HG03469 (cell line): Measurements from ENCODE around the gene XYLB.
"Not testable (repeated sequence)": the region's sequence is repeated elsewhere in the genome, so short reads cannot be mapped to it uniquely, and the experiment has no call there.

Experiments
- ATAC-seq: cut with Tn5 transposase; IDR thresholded peaks from one replicate; pipeline ENCODE4 v1.9.1; 2021; ENCODE audit warnings: mild to moderate bottlenecking, moderate library complexity, moderate number of reproducible peaks; ENCODE audit not compliant: unreplicated experiment

XYLB gene

DNA sequence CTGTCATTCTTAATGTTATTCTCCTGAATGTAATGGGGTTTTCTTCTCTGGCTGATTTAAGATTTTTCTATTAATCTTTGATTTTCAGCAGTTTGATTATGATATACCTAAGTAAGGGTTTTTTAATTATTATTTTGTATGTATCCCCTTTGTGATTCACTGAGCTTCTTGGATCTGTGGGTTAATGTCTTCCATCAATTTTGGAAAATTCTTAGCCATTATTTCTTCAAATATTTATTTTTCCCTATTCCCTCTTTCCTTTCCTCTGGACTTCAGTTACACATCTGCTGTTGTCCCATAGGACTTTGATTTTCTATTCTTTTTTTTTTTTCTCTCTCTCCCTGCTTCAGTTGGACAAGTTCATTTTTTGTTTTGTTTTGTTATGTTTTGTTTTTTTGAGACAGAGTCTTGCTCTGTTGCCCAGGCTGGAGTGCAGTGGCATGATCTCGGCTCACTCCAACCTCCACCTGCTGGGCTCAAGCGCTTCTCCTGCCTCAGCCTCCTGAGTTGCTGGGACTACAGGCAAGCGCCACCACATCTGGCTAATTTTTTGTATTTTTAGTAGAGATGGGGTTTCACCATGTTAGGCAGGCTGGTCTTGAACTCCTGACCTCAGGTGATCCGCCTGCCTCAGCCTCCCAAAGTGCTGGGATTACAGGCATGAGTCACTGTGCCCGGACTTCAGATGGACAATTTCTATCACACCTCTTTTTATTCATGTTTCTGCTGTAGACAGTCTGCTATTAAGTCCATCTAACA lies 40.6 kb downstream of the XYLB start:
- no peak for ATAC-seq

DNA sequence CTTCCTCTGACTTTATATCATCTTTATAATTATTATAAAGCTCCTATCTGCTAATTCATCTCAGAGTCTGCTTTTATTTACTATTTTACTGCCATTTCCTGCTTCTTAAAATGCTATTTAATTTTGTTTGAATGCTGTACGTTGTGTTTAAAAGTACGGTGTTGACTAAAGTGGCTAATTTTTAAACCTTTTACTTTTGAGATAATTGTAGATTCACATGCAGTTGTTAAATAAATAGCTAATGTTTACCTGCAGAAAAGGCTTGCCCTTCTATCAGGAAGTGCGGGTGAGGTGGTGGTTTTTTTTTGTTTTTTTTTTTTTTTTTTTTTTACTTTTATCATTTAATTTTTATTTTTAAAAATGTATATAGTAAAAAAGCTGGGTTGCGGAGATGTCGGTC lies 41.3 kb downstream of the XYLB start:
- no peak for ATAC-seq

DNA sequence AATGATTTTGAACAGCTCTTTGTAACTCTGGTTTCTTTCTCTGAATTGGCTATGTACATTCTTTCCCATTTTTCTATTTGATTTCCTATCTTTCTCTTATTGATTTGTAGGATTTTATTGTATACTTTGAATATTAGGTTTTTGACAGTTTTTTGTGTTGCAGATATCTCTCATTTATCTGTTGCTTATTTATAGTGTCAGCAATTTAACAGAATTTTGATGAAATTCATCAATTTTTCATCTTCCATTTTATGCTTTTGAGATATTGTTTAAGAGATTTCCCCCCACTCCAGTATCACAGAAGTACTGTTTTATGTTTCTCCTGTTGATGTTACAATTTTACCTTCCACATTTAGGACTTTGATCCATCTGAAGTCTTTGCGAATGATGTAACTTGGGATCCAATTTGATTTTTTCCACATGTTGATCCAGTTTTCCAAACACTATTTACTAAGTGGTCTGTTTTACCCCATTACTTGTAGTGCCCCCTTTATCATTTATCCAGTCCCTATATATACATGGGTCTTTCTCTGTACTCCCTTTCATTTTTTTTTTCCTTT lies 46.1 kb downstream of the XYLB start:
- no peak for ATAC-seq

DNA sequence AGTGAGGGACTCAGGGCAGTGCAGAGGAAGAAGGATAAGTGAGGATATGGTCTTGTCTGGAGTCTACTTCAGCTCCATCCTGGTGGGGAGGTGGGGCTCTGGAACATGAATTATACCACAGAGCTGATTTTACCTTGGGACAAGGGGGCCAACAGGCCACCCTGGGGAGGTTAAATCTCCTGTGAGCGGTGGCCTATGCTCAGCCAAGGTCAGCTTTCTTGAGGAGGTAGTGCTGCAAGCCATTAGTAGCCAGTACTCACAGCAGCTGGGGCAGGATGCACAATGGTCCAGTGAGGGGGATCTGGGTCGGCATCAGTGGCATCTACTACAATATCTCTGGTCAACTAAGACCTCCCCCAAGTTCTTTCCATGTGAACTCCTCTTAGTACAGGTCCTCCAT lies 49.7 kb downstream of the XYLB start:
- no peak for ATAC-seq

DNA sequence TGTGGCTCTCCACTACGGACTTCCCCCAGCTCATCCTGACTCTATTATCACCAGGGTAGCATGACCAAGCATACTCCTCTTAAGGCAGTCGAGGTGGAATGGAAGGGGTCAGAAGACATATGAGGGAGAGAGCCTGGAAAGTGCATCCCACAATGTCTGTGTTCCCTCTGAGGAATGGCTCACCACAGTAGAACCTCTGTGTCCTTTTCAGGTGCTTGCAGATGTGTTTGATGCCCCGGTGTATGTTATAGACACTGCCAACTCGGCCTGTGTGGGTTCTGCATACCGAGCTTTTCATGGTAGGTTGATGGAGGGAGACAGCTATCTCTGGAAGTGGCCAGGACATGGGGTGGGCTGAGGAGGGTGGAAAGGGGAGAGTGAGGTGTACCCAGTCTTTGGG lies 50.3 kb downstream of the XYLB start:
- ATAC-seq = no peak

DNA sequence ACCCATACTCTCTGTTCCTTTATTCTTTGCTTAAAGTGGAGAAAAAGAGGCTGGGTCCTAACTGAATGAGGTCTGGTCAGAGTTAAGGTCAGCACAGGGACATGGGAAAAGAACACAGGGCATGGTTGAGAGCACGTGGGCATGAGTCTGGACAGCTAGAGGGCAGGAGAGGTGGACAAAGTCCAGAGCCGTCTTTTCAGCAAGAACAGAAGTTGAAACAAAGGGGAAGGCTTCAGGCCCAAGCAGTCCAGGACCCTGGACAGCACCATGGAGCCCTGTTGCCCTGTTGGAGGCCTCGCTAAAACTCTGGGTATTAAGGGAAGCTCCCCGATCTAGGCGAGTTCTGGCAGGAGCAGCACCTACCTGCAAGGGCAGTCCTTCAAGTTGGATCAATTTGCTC lies 50.7 kb downstream of the XYLB start:
- ATAC-seq = no peak

DNA sequence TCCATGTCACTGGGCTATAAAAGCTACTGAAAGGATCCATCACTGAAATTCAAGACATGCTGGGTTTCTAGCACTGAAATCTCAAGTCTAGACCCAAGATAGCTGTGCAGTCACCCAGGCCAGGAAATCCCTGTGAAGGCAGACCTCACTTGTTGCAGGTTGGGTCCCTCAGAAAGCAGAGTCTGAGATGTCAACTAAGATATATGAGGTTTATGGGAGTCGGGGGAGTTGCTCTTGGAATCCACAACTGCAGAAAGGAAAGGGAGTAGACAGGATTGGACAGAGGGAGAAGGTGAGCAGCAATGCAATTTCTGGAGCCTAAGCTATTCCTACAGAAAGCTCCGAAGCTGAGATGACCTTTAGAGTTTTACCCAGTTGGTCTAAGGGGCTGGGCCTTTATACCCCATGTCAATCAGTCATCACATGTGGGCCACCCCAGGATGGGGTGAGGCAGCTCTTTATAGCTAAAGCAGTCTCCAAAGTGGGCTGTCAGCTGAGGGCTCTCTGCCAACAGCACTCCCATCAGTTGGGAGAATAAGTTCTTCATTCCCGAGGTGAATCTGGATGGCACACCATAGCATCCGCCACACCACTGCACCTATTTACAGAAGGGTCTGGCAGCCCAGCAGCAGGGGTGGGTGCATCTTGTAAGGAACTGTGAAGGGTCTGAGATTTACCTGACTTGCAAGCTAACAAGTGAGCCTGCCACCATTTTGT lies 54.8 kb downstream of the XYLB start:
- ATAC-seq = no peak

DNA sequence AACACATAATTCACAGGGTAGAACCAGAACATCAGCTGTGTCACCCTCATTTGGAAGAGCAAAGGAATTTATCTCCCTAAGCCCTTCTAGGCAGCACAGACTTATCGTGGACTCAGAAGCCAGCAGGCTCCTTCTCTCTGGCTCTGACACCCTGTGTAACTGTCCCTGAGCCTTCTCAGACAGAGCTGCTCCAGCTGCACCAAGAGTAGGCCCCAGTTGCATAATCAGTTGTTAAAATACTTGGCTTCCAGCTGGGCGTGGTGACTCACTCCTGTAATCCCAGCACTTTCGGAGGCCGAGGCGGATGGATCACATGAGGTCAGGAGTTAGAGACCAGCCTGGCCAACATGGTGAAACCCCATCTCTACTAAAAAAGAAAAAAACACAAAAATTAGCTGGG lies 57.7 kb downstream of the XYLB start:
- ATAC-seq = no peak

DNA sequence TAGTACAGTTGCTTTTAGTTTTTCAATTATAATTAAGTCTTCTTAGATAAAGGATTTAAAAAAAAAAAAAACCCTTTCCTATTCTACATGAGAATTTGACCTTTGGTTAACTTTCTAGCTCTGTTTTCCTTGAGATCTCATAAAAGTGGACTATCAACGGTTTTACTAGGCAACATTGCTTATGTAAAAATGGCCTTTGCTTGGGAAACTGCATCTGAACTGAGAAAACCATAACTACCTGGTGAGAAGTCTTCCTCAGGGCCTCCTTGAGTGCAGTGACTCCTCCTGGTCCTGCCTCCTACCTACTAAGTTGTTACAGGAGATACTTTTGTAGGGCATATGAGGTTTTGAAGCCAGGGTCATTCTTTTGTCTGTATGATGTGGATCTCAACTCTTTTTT lies 65.0 kb downstream of the XYLB start:
- no peak for ATAC-seq

DNA sequence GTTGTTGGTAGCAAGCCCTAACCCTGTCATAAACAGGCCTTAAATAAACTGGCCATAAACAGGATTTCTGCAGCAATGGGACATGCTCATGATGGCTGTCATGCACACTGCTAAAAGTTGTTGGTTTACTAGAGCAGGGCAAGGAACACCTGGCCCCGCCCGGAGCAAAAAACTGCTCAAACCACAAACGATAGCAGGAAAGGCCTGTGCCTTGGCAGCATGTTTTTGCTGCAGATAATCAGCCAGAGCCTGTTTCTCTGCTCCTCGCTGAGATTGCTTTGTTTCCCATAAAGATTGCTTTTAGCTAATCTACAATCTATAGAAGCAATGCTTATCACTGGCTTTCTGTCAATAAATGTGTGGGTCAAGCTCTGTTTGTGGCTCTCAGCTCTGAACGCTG lies 74.2 kb downstream of the XYLB start:
- not testable (repeated sequence) for ATAC-seq

DNA sequence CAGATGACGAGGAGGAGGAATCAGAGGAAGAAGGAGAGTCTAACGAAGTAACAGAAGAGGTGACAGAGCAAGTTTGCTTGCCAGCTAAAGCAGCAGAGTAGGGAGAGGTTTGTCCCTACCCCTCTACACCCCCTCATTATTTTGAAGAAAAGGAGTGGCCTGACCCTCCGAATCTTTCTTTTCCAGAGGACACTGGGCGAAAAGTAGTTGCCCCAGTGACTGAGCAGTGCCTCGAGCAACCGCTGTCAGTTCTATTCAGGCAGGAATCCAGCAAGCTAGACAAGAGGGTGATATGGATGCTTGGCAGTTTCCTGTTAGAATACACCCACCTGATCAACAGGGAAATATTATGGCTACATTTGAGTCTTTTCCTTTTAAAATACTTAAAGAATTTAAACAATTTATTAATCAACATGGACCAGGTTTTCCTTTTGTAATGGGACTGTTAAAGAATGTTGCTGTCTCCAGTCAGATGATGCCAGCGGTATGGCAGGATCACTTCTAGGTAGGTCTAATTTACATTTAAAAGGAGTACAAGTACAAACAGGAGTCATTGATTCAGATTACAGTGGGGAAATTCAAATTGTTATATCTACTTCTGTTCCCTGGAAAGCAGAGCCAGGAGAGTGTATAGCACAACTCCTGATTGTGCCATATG lies 75.2 kb downstream of the XYLB start:
- no peak for ATAC-seq

DNA sequence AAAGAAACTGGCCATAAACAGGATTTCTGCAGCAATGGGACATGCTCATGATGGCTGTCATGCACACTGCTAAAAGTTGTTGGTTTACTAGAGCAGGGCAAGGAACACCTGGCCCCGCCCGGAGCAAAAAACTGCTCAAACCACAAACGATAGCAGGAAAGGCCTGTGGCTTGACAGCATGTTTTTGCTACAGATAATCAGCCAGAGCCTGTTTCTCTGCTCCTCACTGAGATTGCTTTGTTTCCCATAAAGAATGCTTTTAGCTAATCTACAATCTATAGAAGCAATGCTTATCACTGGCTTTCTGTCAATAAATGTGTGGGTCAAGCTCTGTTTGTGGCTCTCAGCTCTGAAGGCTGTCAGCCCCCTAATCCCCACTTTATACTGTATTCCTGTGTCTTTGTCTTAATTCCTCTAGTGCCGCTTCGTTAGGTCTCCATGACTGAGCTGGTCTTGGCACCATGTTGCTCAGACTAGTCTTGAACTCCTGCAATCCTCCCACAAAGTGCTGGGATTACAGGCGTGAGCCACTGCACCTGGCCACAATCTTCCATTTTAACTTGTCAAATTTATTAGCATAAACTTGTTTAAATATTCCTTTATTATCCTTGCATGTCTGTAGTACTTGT lies 80.3 kb downstream of the XYLB start:
- not testable (repeated sequence) for ATAC-seq

DNA sequence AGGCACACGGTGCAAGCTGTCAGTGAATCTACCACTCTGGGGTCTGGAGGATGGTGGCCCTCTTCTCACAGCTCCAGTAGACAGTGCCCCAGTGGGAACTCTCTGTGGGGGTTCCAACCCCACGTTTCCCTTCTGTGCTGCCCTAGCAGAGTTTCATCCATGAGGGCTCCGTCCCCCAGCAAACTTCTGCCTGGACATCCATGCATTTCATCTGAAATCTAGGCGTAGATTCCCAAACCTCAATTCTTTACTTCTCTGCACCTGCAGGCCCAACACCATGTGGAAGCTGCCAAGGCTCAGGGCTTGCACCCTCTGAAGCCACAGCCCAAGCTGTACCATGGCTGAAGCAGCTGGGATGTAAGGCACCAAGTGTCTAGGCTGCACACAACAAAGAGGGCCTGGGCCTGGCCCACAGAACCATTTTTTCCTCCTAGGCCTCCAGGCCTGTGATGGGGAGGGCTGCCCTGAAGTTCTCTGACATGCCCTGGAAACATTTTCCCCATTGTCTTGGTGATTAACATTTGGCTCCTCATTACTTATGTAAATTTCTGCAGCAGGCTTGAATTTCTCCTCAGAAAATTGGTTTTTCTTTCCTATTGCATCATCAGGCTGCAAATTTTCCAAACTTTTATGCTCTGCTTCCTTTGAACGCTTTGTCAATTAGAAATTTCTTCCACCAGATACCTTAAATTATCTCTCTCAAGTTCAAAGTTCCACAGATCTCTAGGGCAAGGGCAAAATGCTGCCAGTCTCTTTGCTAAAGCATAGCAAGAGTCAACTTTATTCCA lies 86.5 kb downstream of the XYLB start:
- not testable (repeated sequence) for ATAC-seq

DNA sequence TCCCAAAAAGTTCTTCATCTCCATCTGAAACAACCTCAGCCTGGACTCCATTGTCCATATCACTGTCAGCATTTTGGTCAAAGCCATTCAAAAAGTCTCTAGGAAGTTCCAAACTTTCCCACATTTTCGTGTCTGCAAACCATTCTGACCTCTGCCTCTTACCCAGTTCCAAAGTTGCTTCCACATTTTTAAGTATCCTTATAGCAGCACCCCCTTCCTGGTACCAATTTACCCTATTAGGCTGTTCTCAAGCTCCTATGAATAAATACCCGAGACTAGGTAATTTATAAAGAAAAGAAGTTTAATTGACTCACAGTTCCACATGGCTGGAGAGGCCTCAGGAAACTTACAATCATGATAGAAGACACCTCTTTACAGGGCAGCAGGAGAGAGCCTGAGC lies 87.1 kb downstream of the XYLB start:
- ATAC-seq = not testable (repeated sequence)

DNA sequence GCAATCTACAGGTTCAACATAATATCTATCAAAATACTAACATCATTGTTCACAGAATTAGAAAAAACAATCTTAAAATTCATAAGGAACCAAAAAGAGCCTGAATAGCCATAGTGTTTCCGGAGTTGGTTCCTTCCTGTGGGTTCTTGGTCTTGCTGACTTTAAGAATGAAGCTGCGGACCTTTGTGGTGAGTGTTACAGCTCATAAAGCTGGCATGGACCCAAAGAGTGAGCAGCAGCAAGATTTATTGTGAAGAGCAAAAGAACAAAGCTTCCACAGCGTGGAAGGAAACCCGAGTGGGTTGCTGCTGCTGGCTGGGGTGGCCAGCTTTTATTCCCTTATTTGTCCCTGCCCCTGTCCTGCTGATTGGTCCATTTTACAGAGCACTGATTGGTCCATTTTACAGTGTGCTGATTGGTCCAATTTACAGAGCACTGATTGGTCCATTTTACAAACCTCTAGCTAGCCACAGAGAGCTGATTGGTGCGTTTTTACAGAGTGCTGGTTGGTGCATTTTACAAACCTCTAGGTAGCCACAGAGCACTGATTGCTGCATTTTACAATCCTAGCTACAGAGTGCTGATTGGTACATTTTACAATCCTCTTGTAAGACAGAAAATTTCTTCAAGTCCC lies 92.0 kb downstream of the XYLB start:
- ATAC-seq = not testable (repeated sequence)

DNA sequence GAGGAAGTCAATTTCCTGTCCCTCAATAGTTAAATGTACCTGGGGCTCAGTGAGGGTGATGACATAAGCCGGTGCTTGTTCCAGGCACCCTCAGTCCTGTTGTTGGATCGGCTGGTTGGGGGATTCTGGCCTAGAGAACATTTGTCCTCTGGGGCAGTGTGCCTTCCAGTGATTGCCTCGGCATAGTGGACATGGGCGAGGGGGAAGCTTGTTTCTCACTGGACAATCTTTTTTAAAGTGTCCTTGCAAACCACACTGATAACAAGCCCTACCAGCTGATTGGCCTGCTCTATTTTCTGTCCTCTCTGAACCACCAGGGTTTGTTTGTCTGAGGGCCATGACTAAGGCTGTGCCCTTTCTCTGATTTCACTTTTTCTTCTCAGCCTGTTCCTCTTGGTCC lies 96.6 kb downstream of the XYLB start:
- ATAC-seq = not testable (repeated sequence)

DNA sequence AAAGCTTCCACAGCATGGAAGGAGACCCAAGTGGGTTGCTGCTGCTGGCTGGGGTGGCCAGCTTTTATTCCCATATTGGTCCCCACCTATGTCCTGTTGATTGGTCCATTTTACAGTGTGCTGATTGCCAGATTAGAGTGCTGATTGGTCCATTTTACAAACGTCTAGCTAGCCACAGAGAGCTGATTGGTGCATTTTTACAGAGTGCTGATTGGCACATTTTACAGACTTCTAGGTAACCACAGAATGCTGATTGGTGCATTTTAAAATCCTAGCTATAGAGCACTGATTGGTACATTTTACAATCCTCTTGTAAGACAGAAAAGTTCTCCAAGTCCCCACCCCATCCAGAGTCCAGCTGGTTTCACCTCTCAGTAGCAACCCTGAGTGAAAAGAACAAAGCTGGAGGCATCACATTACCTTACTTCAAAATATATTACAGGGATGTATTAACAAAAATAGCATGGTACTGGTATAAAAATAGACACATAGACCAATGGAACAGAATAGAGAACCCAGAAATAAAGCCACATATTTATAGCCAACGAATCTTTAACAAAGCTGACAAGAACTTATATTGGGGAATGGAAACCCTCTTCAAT lies 99.6 kb downstream of the XYLB start:
- ATAC-seq = no peak

DNA sequence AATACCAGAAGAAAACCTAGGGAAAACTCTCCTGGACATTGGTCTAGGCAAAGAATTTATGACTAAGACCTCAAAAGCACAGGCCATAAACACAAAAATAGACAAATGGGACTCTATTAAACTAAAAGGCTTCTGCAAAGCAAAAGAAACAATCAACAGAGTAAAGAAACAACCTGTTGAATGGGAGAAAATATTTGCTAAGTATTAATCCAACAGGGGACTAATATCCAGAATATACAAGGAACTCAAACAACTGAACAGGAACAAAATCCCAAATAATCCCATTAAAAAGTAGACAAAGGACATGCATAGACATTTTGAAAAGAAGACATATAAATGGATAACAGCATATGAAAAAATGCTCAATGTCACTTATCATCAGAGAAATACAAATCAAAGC lies 100.2 kb downstream of the XYLB start:
- ATAC-seq = no peak

DNA sequence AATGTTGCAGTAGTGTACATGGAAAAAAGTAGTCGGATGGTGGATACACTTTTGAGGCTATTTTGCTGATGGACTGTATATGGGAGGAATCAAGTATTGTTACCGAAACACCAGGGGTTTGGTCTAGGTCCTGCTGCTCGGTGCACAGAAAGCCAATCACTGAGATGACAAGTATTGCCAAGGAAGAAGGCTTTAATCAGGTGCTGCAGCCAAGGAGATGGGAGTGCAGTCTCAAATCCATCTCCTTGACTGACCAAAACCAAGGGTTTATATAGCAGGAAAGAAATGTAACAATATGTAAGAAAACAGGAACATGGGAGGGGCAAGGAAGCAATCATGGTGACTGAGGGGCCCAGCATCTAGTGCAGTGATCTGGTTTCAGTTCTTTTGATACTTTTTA lies 104.3 kb downstream of the XYLB start:
- ATAC-seq = no peak
